Measurements from ENCODE around the gene GK.
"Not testable (repeated sequence)": the region's sequence is repeated elsewhere in the genome, so short reads cannot be mapped to it uniquely, and the experiment has no call there.

The GK gene

DNA sequence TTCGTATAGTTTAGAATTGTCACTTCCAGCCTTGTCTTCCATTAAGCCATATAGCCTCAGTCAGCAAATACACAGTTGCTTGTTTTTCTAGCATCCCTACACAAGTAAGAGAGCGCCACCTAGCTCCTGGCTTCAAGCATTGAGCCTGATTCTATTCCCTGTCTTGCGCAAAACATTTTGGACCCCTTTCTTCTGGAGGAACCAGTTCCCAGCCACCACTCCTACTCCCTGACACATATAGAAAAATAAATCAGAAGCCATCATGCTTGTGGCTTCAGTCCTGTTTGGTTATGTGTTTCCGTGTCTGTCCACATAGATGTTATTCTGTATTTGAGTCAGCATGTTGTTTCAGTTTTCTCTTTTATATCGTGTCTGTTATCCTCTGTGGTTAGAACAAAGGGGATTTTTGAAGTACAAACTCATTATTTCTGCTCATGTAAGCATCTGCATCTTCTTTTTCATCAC is 59.9 kb downstream of the GK start:
- peak; percentile 27 for DNase-seq

DNA sequence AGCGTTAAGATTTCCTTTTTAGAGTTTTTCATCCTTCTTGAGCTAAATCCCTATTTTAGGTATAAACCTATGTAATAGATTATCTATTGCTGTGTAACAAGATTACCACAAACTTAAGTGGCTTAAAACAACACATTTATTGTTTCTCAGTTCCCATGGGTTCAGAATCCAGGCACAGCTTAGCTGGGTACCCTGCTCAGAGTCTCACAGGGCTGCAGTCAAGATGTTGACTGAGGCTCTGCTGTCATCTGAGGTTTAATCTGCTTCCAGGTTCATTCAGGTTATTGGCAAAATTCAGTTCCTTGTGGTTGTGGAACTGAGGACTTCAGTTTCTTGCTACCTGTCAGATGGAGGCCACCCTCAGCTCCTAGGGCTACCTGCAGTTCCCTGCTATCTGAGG is 60.9 kb downstream of the GK start:
- DNase-seq = no peak

DNA sequence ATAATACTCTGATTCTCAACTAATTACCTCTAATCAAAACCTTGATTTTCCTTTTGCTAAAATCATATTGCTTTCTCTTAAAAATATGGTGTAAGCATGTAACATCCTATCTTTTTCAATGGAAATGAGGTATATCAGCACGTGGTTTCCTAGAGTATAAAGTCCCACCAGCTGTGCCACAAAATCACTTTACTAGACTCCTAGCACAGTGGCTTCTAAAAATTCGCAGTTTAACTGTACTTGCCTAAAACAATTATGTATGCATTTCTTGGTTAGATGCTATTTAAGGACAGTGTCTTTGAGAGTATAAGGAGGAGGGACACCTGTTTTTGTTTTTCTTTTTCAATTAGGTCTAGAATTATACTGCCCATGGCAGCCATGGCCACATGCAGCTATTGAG is 62.8 kb downstream of the GK start:
- no peak for DNase-seq

DNA sequence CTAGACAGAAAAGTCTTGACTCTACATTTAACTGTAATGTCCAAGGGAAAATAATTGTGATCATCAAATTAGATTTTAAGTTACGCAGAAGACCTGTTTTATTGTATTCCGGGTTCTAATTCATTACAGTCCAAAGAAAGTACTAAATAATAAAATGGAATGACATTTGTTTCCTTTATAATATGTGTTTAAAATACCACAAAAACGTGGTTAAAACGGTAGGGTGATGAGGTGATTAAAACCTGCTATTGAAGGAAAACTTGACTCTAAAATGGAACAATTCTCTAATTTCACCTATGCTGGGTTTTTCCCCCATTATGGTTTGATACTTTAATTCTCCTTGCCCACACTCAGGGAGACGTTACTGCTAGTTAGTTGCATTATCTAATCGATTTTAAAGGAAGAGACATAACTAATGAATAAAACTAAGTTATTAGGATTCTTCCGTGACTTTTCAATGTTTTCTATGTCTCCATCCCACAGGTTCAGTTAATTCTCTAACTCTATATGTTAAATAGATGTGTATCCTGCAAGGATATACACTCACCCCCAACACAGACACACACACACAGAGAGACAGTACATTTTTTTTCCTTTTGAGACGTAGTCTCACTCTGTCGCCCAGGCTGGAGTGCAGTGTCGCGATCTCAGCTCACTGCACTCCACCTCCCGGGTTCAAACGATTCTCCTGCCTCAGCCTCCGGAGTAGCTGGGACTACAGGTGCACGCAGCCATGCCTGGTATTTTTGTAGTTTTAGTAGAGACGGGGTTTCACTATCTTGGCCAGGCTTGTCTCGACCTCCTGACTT is 80.8 kb downstream of the GK start:
- DNase-seq = no peak

DNA sequence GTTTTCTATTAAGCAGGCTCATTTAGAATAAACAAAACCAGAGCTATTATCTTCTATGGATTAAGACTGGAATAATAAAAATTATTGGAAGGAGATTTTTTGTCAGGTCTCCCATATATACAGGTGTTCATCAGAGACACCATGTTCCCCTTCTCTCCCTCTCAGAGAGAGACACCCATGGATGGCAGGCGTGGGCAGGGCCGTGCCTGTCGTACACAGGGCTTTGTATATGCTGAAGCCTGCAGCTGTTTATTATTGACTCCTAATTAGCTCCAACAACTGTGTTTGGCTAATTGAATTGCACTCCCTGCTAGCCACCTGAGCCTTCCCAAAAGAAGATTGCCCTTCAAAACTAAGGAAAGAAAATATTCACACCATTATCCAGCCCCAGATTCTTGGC is 81.6 kb downstream of the GK start:
- DNase-seq = no peak

DNA sequence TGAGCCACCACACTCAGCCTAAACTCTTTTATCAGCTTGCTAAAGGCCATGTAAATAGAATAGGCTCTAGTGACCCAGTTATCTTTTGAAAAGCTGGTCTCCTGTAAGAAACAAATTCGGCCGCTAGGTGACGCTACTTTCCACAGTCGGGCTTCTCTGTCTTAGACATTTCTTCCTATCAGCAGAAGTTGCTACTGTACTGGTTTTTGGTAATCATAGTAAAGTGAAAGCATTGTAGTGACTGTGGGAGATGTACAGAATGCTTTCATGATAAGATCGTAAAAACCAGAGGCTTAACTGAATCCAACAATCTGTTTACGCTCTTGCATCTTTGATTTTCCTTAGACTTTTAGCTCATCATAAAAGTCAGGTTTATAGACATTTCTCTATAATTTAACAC is 82.6 kb downstream of the GK start:
- no peak for DNase-seq

DNA sequence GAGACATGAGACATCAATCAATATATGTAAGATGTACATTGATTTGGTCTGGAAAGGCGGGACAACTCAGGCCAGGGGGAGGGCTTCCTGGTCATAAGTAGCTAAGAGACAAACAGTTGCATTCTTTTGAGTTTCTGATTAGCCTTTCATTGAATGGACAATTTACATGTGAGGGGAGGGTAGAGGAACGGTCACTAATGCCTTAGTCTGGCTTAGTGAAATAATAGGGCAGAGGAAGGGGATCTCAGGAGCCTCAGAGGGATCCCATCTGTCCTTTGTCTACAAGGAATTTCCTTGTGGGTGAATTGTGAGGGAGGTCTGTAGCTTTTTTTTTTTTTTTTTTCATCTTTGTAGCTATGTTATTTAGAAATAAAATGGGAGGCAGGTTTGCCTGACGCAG is 88.3 kb downstream of the GK start:
- no peak for DNase-seq

DNA sequence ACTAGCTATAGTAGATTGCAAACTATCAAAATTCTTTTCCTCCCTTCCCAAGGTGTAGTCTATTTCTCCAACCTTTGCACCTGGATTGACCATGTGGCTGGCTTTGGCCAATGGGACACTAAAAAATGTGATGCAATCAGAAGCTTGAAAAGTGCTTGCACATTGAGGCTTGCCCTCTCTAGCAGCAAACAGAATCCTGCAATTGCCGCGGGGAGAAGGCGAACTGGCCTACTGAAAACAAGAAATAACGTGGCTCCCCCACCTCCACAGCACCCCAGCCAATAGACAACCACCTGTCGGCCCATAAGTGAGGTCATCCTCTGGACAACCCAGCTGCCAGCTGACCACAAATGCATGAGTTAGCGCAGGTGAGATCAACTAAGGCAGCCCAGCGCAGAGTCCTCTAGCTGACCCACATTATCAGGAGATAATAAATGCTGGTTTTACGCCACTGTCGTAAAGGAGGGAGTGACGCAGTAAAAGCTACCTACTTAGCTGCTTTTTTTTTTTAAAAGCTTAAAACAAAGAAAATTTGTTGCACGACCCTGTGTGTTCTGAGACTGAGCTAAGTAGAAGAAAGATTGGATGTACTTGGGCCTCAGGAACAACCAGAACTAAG is 95.2 kb downstream of the GK start:
- DNase-seq = no peak

DNA sequence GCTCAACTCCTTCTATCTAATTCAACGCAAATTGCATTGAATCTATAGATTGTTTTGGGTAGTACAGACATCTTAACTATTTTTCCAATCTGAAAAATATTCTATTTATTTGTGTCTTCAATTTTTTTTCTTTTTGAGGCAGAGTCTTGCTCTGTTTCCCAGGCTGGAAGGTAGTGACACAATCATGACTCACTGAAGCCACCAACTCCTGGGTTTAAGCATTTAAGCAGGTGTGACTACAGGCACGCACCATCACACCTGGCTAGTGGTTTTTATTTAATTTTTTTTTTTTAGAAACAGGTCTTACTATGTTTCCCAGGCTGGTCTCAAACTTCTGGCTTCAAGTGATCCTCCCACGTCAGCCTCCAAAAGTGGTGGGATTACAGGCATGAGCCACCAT is 98.3 kb downstream of the GK start:
- no peak for DNase-seq

DNA sequence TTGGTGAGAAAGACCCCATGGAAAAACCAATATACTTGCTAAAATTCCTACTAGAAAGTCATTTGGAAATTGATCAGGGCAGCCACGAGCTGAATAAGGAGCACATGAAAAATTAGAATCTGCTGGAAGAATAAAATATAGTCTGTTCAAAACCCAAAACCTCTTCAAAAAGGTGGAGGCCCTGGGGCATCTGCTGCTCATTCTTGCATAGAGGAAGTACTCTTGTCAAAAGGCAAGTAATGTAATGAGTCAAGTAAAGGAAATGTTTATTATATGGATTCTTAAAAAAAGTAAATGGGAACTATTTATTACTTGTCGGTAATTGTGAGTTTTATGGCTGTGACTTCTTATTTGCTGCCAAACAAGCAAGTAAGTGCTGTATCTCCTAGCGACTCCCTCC is 109.5 kb downstream of the GK start:
- DNase-seq = no peak

DNA sequence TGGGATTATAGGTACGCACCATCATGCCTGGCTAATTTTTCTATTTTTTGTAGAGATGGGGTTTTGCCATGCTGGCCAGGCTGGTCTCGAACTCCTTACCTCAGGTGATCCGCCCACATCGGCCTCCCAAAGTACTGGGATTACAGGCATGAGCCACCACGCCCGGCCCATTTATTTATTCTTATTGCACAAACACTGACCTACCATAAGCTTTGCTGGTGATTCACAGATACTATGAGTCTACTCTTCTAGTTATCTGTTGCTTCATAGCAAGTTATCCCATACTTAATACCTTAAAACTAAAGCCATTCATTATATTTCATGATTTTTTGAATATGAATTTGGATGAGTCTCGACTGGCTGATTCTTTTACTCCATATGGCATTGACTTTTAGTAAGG is 120.5 kb downstream of the GK start:
- not testable (repeated sequence) for DNase-seq

DNA sequence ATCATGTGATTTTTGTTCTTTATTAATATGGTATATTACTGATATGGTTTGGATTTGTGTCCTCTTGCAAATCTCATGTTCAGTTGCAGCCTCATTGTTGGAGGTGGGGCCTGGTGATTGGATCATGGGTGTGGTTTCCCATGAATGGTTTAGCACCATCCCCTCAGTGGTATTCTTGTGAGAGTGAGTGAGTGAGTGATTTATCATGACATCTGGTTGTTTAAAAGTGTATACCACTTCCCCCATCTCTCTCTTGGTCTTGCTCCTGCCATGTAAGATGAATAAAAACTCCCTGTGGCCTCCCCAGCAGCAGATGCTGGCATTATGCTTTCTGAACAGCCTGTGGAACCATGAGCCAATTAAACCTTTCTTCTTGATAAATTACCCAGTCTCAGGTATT is 124.4 kb downstream of the GK start:
- DNase-seq = no peak

DNA sequence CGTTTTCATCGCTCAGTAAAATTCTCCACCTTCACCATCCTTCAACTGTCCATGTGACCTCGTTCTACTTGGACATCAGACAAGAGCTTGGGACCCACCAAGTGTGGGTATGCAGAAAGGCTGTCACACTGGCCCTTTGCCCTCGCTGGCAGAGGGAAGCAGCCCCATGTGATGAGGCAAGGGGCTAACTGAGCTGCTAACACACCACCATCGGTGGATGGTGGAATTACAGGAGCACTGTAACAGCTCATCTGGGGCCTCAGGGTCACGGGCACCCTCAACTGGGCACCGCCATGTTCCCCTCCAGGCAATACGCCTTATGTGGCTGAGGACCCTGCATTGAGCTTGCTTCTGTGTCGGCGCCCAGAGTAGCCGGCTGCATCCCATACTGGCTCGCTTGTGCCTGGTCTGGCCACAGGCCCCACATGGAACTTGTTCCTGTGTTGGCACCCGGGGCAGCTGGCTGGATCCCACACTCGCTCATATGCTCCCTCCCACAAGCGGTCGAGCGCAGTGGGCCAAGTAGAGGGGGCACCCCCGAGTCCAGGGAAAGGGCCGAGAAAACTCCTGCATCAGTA is 126.3 kb downstream of the GK start:
- no peak for DNase-seq

All from DMS153 (cell line).